Keratinocyte (primary cell): Measurements from ENCODE around the gene IL11. TPM values are rescaled to one million over a fixed set of nuclear protein-coding genes. Genes with fewer than 3 reads are reported as not detected.
A peak's percentile ranks its signal among the peaks of the same experiment; 100 is the strongest.

ENCODE experiments used
- DNase-seq: peaks from one replicate; pipeline ENCODE4 v3.0.0-alpha.2; 2011; ENCODE audit warnings: low read depth, missing footprints, low spot score
- FAIRE-seq: peaks from 2 replicates; lab custom pipeline; 2011; peaks lifted over from hg19 to GRCh38; lab: Jason Lieb, UNC
- H2AFZ ChIP-seq: 2 replicates; pipeline ENCODE4 v1.6.0; 2012; ENCODE audit warnings: low read length, control low read depth, inconsistent platforms; ENCODE audit not compliant: control insufficient read depth
- H3K27ac ChIP-seq: 2 replicates; pipeline ENCODE4 v1.5.1; 2011; ENCODE audit warnings: low read length; ENCODE audit not compliant: control insufficient read depth, insufficient read depth
- H3K27me3 ChIP-seq: 3 replicates; pipeline ENCODE4 v1.6.0; 2011; ENCODE audit warnings: low read length; ENCODE audit not compliant: control insufficient read depth, insufficient read depth; ENCODE audit errors: extremely low read depth
- H3K36me3 ChIP-seq, 2 experiments: 2 replicates in 1 of 2; 3 replicates in 1 of 2; pipeline ENCODE4 v1.5.1; 2011; ENCODE audit warnings: low read length in 2 of 2, mild to moderate bottlenecking in 1 of 2; ENCODE audit not compliant: control insufficient read depth in 2 of 2, insufficient read depth in 2 of 2; ENCODE audit errors: extremely low read depth in 1 of 2
- H3K4me1 ChIP-seq: 3 replicates; pipeline ENCODE4 v1.5.1; 2011; ENCODE audit warnings: low read length; ENCODE audit not compliant: control insufficient read depth, insufficient read depth; ENCODE audit errors: extremely low read depth
- H3K4me2 ChIP-seq: 3 replicates; pipeline ENCODE4 v1.6.0; 2011; ENCODE audit warnings: low read depth, low read length; ENCODE audit not compliant: control insufficient read depth, insufficient read depth; ENCODE audit errors: extremely low read depth
- H3K4me3 ChIP-seq, 3 experiments: fragments of 200-600 bp in 1 of 3; sonication (generic) in 1 of 3; 2 replicates in 2 of 3; 3 replicates in 1 of 3; pipeline ENCODE4 v1.5.1; 2011 to 2016; ENCODE audit warnings: low read length in 3 of 3, mild to moderate bottlenecking in 3 of 3, control low read depth in 2 of 3, inconsistent platforms in 1 of 3, low read depth in 1 of 3, mixed read lengths in 1 of 3, mixed run types in 1 of 3, moderate library complexity in 1 of 3; ENCODE audit not compliant: control insufficient read depth in 2 of 3, insufficient read depth in 2 of 3; ENCODE audit errors: extremely low read depth in 1 of 3
- H3K79me2 ChIP-seq: 2 replicates; pipeline ENCODE4 v1.6.0; 2012; ENCODE audit warnings: low read length; ENCODE audit not compliant: control insufficient read depth, insufficient read depth
- H3K9ac ChIP-seq: 3 replicates; pipeline ENCODE4 v1.6.0; 2011; ENCODE audit warnings: low read length; ENCODE audit not compliant: control insufficient read depth, insufficient read depth; ENCODE audit errors: extremely low read depth
- H3K9me1 ChIP-seq: 3 replicates; pipeline ENCODE4 v1.6.0; 2011; ENCODE audit warnings: low read length; ENCODE audit not compliant: control insufficient read depth, insufficient read depth; ENCODE audit errors: extremely low read depth
- H3K9me3 ChIP-seq: 2 replicates; pipeline ENCODE4 v1.5.1; 2012; ENCODE audit warnings: low read depth, low read length; ENCODE audit not compliant: control insufficient read depth
- H4K20me1 ChIP-seq: 3 replicates; pipeline ENCODE4 v1.6.0; 2011; ENCODE audit warnings: low read length; ENCODE audit not compliant: control insufficient read depth, insufficient read depth; ENCODE audit errors: extremely low read depth
- EZH2 ChIP-seq: IDR thresholded peaks from one replicate; pipeline ENCODE4 v1.6.1; 2012; ENCODE audit warnings: inconsistent platforms, mild to moderate bottlenecking, low read length, moderate library complexity
- dilution Hi-C: fragments of 300-500 bp; cut with MboI; formaldehyde crosslinking; loops from one replicate; pipeline ENCODE4 v1.7.0; 2020; ENCODE audit warnings: low sequenced_read_pairs; ENCODE audit not compliant: extremely low pct_ligation_motif_present
- polyA plus RNA-seq, 5 experiments: library from polyadenylated mRNA; depleted of rRNA in 3 of 5; stranded (reverse) in 3 of 5; stranded (forward) in 1 of 5; unstranded in 1 of 5; fragments of >200 nt; gene quantifications; 1 replicate in 1 of 5; 2 replicates in 3 of 5; 3 replicates in 1 of 5; pipeline versions ENCODE4 v1.2.1 to v1.2.3, GENCODE V29; 2011 to 2012; ENCODE audit warnings: missing spikeins in 2 of 5, low read depth in 1 of 5, low replicate concordance in 1 of 5
- TF ChIP-seq, protein P1 (sequence below), 3 experiments: IDR thresholded peaks in 1 of 3; conservative IDR thresholded peaks in 1 of 3; optimal IDR thresholded peaks in 1 of 3; 2 replicates in 2 of 3; 3 replicates in 1 of 3; pipeline versions ENCODE3 to v1.5.1; 2011; ENCODE audit warnings: low read length in 3 of 3, mild to moderate bottlenecking in 3 of 3, moderate library complexity in 2 of 3, control low read depth in 1 of 3, inconsistent platforms in 1 of 3; ENCODE audit not compliant: insufficient read depth in 2 of 3; ENCODE audit errors: extremely low read depth in 1 of 3

Gene IL11
- polyA plus RNA-seq, 1 donor (not counting 4 experiments of a cell fraction or from before 2014, with no cell fraction given), result 2.2 TPM

DNA sequence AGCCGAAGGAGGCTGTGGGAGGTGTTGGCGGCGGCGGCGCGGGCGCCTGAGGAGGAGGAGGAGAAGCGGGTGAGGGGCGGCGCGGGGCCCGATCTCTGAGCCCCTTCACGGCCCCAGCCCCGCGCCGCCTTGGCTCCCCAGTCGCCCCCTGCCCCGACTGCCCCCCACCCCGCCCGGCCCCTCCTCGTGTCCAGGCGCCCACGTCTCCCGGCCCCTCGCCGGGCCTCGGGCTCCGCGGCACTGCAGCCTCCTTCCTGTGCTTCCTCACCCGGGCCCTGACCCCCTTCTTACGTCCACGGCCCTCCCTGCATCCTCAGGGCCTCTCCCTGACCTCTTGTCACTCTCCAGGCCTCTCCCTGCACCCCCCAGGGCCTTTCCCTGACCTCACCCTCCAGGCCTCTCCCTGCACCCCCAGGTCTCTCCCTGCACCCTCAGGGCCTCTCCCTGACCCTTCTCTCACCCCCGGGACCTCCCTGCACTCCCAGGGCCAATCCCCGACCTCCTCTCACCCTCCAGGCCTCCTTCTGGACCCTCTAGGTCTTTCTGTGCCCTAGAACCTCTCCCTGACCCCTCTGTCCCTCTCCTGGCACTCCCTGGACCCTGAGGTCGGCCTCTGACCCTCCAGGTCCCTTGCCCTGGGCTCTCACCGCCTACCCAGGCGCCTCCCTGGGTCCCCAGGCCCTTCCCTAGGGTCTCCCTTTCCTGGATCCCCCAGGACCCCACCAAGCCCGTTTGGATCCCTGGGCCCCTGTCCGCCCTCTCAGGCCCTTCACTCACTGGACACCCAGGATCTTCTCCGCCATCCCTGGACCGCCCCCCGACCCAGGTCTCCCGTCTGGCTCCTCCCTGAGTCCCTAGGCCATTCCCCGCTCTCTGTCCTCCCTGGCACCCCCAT lies 30.1 kb downstream of the IL11 start:
- no peak for DNase-seq
- H3K4me1 ChIP-seq, result peaks cover 33% of the 10 kb centered on the region
- peak overlapping the region; percentile 90 for H3K27ac ChIP-seq
- H3K4me2 ChIP-seq, result peak overlapping the region; percentile 96
- no peaks in the 10 kb centered on the region for H3K27me3 ChIP-seq
- dilution Hi-C loops, result no loop called here
- no peak for FAIRE-seq
- H3K36me3 ChIP-seq, result peaks cover 0 to 10% of the 10 kb centered on the region in 2 experiments
- no peaks in the 10 kb centered on the region for H4K20me1 ChIP-seq
- peak overlapping the region; percentile 93 for H3K9ac ChIP-seq
- peak overlapping the region; percentile 64 to 83 (median 78) for H3K4me3 ChIP-seq
- H3K79me2 ChIP-seq, result peaks cover 5% of the 10 kb centered on the region
- TF ChIP-seq EZH2, result no peak
- TF ChIP-seq, protein P1, sequence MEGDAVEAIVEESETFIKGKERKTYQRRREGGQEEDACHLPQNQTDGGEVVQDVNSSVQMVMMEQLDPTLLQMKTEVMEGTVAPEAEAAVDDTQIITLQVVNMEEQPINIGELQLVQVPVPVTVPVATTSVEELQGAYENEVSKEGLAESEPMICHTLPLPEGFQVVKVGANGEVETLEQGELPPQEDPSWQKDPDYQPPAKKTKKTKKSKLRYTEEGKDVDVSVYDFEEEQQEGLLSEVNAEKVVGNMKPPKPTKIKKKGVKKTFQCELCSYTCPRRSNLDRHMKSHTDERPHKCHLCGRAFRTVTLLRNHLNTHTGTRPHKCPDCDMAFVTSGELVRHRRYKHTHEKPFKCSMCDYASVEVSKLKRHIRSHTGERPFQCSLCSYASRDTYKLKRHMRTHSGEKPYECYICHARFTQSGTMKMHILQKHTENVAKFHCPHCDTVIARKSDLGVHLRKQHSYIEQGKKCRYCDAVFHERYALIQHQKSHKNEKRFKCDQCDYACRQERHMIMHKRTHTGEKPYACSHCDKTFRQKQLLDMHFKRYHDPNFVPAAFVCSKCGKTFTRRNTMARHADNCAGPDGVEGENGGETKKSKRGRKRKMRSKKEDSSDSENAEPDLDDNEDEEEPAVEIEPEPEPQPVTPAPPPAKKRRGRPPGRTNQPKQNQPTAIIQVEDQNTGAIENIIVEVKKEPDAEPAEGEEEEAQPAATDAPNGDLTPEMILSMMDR (optimal IDR thresholded peaks at IDR 0.05 in 1 of 3, IDR thresholded peaks at IDR 0.05 in 1 of 3, conservative IDR thresholded peaks at IDR 0.05 in 1 of 3; ENCODE audit: extremely low read depth in 1 of 3, insufficient read depth in 2 of 3, low read length in 3 of 3), result no peak
- no peaks in the 10 kb centered on the region for H3K9me1 ChIP-seq
- H3K9me3 ChIP-seq, result no peaks in the 10 kb centered on the region
- H2AFZ ChIP-seq, result no peak overlapping the region

DNA sequence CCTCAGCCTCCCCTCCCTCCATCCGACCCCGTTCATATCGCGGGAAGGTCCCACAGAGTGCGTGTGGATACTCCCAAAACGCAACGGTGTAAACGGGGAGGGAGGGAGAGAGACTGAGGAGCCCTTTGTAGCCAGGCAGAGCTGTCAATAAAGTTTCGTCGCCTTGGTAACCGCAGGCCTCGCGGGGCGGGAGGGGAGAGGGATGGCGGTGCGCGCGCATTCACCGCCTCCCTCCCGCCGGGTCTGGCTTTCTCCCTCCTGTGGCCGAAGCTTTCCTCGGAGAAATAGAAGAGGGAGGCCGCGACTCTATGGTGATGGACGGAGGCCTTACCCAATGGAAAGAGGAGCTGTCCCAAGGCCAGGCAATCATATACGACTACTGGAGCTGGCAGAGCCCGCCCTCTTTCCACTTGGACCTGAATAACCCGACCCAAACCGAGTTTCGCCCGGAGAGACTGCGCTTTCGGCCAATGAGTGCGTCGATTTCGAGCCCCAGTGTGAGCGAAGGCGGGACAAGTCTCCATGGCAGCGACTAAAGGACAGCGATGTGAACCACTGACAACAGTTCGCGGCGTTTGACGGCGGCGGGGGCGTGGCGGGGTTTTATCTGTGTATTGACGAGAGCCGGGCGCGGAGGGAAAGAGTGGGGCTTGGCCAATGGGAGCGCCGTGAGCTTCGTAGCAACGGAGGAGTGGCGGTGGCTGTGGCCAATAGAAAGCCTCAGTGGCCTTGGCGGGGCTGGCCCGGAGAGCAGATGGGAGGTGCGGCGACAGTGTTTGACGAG lies 31.0 kb downstream of the IL11 start, which contains the start of gene KMT5C:
Gene KMT5C (plus strand): TSS at position 772 of the 784 bp plus-strand sequence. CDS start 2,061 bp downstream, outside the sequence.
- Histone ChIP-seq H3K4me3 (peak within 1 kb of the TSS; percentile 64 to 83 (median 78)), H2AFZ (no peak within 1 kb of the TSS), H4K20me1 (no peaks in the 10 kb centered on the region), H3K9me3 (no peaks in the 10 kb centered on the region), H3K4me1 (peaks cover 31% of the 10 kb centered on the region), H3K4me2 (peak within 1 kb of the TSS; percentile 96), H3K27me3 (no peaks in the 10 kb centered on the region), H3K36me3 (peaks cover 0 to 8% of the 10 kb centered on the region in 2 experiments), H3K9ac (peak within 1 kb of the TSS; percentile 96), H3K9me1 (no peaks in the 10 kb centered on the region), H3K79me2 (peaks cover 5% of the 10 kb centered on the region), H3K27ac (peak within 1 kb of the TSS; percentile 99)
- dilution Hi-C loops, result no loop called here
- FAIRE-seq (peak; percentile 82), DNase-seq (peak; percentile 100)
- TF ChIP-seq, protein P1 (optimal IDR thresholded peaks at IDR 0.05 in 1 of 3, IDR thresholded peaks at IDR 0.05 in 1 of 3, conservative IDR thresholded peaks at IDR 0.05 in 1 of 3; ENCODE audit: extremely low read depth in 1 of 3, insufficient read depth in 2 of 3, low read length in 3 of 3), result peak; percentile 11 to 48 (median 22)
- no peak for TF ChIP-seq EZH2
